LNCaP clone FGC (cell line): Measurements from ENCODE around the gene OSBPL6.

Experiments used
- DNase-seq: peaks from one replicate; pipeline ENCODE4 v3.0.0-alpha.2; 2011; ENCODE audit warnings: low read depth
- H3K4me3 ChIP-seq: 2 replicates; pipeline ENCODE4 v1.5.1; 2011; ENCODE audit warnings: mild to moderate bottlenecking, low read depth, low read length, control low read depth
- TF ChIP-seq, protein P1 (sequence below): IDR thresholded peaks from 2 replicates; pipeline ENCODE4 v1.5.1; 2012; ENCODE audit warnings: mild to moderate bottlenecking; ENCODE audit not compliant: control insufficient read depth, insufficient read depth; ENCODE audit errors: extremely low read depth

Gene OSBPL6

DNA sequence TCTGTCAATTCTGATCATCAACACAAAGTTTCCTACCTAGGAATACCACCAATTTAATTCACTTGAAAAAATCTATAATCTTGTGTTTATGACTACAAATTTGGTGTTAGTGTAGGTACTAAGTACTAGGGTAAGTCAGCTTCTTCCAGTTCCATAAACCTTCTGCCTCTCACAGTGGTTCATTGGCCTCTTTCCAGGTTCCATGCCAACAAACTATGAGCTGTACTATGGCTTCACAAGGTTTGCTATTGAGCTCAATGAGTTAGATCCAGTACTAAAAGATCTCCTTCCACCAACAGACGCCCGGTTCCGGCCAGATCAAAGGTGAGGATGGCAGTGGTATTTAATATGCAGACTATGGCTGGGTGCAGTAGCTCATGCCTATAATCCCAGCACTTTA lies 197.9 kb downstream of the OSBPL6 start:
- TF ChIP-seq, protein P1, sequence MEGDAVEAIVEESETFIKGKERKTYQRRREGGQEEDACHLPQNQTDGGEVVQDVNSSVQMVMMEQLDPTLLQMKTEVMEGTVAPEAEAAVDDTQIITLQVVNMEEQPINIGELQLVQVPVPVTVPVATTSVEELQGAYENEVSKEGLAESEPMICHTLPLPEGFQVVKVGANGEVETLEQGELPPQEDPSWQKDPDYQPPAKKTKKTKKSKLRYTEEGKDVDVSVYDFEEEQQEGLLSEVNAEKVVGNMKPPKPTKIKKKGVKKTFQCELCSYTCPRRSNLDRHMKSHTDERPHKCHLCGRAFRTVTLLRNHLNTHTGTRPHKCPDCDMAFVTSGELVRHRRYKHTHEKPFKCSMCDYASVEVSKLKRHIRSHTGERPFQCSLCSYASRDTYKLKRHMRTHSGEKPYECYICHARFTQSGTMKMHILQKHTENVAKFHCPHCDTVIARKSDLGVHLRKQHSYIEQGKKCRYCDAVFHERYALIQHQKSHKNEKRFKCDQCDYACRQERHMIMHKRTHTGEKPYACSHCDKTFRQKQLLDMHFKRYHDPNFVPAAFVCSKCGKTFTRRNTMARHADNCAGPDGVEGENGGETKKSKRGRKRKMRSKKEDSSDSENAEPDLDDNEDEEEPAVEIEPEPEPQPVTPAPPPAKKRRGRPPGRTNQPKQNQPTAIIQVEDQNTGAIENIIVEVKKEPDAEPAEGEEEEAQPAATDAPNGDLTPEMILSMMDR, result no peak
- no peak overlapping the region for H3K4me3 ChIP-seq
- no peak for DNase-seq

DNA sequence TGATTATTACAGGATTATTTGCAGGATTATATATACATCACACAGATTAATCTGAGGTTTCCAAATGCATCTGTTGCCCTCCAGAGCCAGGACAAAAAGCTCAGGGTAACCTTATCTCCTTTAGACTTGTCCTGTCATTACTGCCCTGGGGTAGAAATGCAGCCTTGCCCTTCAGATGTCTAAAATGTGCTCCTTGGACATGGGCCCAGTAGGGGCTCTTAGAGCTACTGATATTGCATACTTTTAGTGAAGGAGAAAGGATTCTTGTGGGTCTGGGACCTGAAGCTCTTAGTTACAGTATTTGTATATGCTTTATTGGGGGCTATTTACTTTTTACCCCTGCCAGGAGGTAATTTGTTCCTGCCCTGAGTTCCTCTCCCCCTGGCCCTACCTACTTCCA lies 200.5 kb downstream of the OSBPL6 start:
- no peak for DNase-seq
- no peak overlapping the region for H3K4me3 ChIP-seq
- TF ChIP-seq, protein P1, result no peak

DNA sequence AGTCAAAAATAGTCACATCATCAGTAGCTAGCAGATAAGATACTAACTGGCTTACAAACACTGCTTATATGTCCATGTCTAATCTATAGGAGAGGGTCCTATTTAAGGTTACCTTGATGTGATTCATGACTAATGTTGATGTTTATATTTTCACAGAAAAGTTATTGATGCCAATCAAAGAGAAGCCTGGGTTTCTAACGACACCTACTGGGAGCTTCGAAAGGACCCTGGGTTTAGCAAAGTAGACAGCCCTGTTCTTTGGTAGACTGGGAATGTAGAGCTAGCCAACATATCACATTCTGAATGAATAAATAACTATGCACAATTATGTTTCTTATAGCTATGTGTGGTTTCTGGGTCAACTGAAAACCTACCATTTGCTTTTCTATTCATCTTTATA lies 201.0 kb downstream of the OSBPL6 start:
- TF ChIP-seq, protein P1, result no peak
- no peak overlapping the region for H3K4me3 ChIP-seq
- no peak for DNase-seq

DNA sequence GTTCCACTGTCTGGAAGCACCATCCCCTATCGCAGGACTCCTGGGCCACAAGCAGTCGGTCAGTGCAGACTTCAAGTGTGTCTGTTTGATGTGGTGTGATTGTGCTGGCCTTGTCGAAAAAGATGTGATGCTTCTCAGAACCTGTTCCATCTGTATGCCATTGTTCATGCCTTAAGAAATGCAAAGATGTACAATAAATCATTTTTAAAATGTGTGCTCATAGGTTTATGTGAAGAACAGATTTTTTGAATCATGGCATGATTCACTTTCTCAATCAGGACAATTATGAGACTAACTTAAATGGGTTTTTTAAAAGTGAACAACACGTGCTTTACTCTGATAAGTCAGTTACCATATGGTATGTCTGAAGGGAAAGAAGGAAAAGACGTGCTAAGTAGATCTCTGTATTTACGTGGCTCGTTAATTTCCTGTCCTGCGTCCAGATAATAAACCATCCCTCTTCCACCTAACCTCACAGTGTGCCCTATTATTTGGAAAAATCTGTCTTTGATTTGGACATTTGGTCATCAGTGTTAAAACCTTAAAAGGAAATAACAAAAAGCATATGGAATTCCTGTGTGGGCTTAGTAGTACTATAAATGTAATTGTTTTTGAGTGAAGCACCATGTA lies 201.7 kb downstream of the OSBPL6 start:
- TF ChIP-seq, protein P1, result no peak
- H3K4me3 ChIP-seq, result no peak overlapping the region
- DNase-seq, result no peak

- H3K4me3 ChIP-seq, result no peak overlapping the region
- TF ChIP-seq, protein P1, result peak; percentile 52
- peak; percentile 18 for DNase-seq
These were observed 202.8 kb downstream of the OSBPL6 start for GRCh38 chr2:178397002-178397605.

DNA sequence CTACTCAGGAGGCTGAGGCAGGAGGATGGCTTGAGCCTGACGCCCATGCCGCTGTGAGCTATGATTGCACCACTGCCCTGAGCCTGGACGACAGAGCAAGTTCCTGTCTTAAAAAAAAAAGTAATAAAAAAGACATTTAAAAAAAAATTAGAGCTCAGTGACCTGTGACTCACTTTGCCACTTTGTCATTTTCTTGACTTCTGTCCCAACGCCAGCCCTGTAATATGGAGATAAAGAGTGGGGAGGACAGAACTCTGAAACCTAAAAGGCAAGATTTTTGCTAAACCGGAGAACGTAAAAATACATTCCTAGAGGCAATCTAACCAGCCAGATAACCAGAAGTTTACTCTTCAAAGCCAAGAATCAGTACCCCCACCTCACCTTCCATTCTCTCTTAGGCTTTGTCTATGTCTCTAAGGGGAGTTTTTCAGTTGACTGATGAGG lies 207.7 kb downstream of the OSBPL6 start:
- no peak for DNase-seq
- TF ChIP-seq, protein P1, result no peak

GRCh38 chr2:178403671-178404306 lies 209.5 kb downstream of the OSBPL6 start:
- TF ChIP-seq, protein P1, result no peak
- no peak for DNase-seq
- H3K4me3 ChIP-seq, result no peak overlapping the region

More for the DNA sequence above, 207.7 kb downstream of the OSBPL6 start:
- H3K4me3 ChIP-seq, result no peak overlapping the region
